Caco-2 (cell line): ENCODE results near the gene IQGAP2. TPM values are rescaled to one million over a fixed set of nuclear protein-coding genes. Genes with fewer than 3 reads are reported as not detected.
A peak's percentile ranks its signal among the peaks of the same experiment; 100 is the strongest.

Source experiments
- BruUV-seq: library from RNA; stranded (reverse); fragments of 400-500 nt; replicated peaks from 2 replicates; lab custom pipeline; 2021; lab: Mats Ljungman, UMichigan
- CTCF ChIA-PET: fragments of 300-600 bp; sonication (Branson Sonifier 250); formaldehyde crosslinking; loops from one replicate; lab custom pipeline; 2022; ENCODE audit warnings: antibody characterized with exemption; lab: Charles Lee
- POLR2A ChIA-PET: fragments of 300-600 bp; sonication (Branson Sonifier 250); formaldehyde crosslinking; loops from one replicate; lab custom pipeline; 2022; ENCODE audit warnings: antibody characterized with exemption; lab: Charles Lee
- DNase-seq, 2 experiments: peaks; one replicate each; pipeline versions ENCODE4 v3.0.0 to v3.0.0-alpha.2; 2020 to 2022
- H3K27me3 ChIP-seq: replicated peaks from 2 replicates; pipeline ENCODE4 v1.6.0; 2011; ENCODE audit warnings: low read length; ENCODE audit not compliant: control insufficient read depth, insufficient read depth
- H3K36me3 ChIP-seq: 2 replicates; pipeline ENCODE4 v1.5.1; 2011; ENCODE audit warnings: low read length; ENCODE audit not compliant: control insufficient read depth, insufficient read depth
- H3K4me1 ChIP-seq: fragments of 250-450 bp; sonication (Bioruptor Pico); 2 replicates; pipeline ENCODE4 v1.5.1; 2020; ENCODE audit warnings: mild to moderate bottlenecking
- H3K4me3 ChIP-seq: 2 replicates; pipeline ENCODE4 v1.5.1; 2011; ENCODE audit warnings: low read depth, mild to moderate bottlenecking, control low read depth, low read length
- H3K9me3 ChIP-seq: fragments of 250-450 bp; sonication (Bioruptor Pico); 2 replicates; pipeline ENCODE4 v1.5.1; 2020; ENCODE audit warnings: mild to moderate bottlenecking, moderate library complexity
- H3K27ac Mint-ChIP-seq: one replicate; pipeline ENCODE4 v1.8.0; 2022; ENCODE audit warnings: mixed read lengths; ENCODE audit not compliant: unreplicated experiment
- H3K27me3 Mint-ChIP-seq: one replicate; pipeline ENCODE4 v1.8.0; 2022; ENCODE audit warnings: mixed read lengths; ENCODE audit not compliant: insufficient read depth, unreplicated experiment
- H3K36me3 Mint-ChIP-seq: one replicate; pipeline ENCODE4 v1.8.0; 2022; ENCODE audit warnings: mild to moderate bottlenecking, mixed read lengths; ENCODE audit not compliant: insufficient read depth, unreplicated experiment
- H3K4me1 Mint-ChIP-seq: one replicate; pipeline ENCODE4 v1.8.0; 2022; ENCODE audit warnings: low read depth, mixed read lengths; ENCODE audit not compliant: unreplicated experiment
- H3K4me3 Mint-ChIP-seq: one replicate; pipeline ENCODE4 v1.8.0; 2022; ENCODE audit warnings: mild to moderate bottlenecking, moderate library complexity, mixed read lengths; ENCODE audit not compliant: unreplicated experiment
- H3K9me3 Mint-ChIP-seq: one replicate; pipeline ENCODE4 v1.8.0; 2022; ENCODE audit warnings: mixed read lengths; ENCODE audit not compliant: unreplicated experiment
- CTCF ChIP-seq, 2 experiments: fragments of 200-600 bp in 1 of 2; IDR thresholded peaks; 1 replicate in 1 of 2; 2 replicates in 1 of 2; pipeline versions ENCODE4 v1.5.1 to v1.8.0; 2011 to 2022; ENCODE audit warnings: antibody characterized with exemption in 1 of 2, control low read depth in 1 of 2, inconsistent platforms in 1 of 2, low read depth in 1 of 2, low read length in 1 of 2, mild to moderate bottlenecking in 1 of 2, moderate library complexity in 1 of 2; ENCODE audit not compliant: insufficient read depth in 1 of 2, severe bottlenecking in 1 of 2, unreplicated experiment in 1 of 2
- intact Hi-C: fragments of 100-400 bp; cut with micrococcal nuclease; formaldehyde crosslinking; loops from one replicate; pipeline ENCODE4 v1.10.0; 2022; ENCODE audit not compliant: unreplicated experiment
- total RNA-seq: library from RNA; stranded (reverse); gene quantifications from 2 replicates; pipeline ENCODE4 v1.2.3, GENCODE V29; 2022

The IQGAP2 gene
- total RNA-seq, 1 experiment from 2014 or later, result 89.4 TPM

DNA sequence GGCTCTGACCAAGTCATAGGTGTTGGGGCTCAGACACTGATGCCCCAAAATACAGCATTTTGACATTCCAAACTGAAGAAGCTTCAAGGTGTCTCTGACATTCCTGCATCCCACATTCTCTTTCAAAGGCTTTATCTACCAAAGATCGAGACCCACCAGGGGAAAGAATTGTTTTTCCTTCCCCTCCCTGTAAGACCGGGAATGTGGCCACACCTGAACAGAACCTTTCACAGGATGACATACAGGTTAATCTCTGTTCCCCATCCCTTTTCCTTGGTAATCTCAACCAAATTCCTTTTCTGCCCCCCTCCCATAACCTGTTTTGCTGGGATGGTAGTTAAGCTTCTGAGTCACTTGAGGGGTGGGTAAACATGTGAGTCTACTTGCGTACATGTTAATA is 72.3 kb downstream of the IQGAP2 start:
- H3K4me3 Mint-ChIP-seq, result peak overlapping the region; percentile 3
- H3K4me3 ChIP-seq, result no peak overlapping the region
- no peaks in the 10 kb centered on the region for H3K9me3 Mint-ChIP-seq
- peaks cover 86% of the 10 kb centered on the region for H3K4me1 ChIP-seq
- peak overlapping the region; percentile 69 for H3K27ac Mint-ChIP-seq
- H3K27me3 ChIP-seq, result no peaks in the 10 kb centered on the region
- H3K4me1 Mint-ChIP-seq, result peaks cover 46% of the 10 kb centered on the region
- no peak for TF ChIP-seq CTCF (IDR thresholded peaks at IDR 0.05; ENCODE audit: insufficient read depth in 1 of 2, low read depth in 1 of 2, low read length in 1 of 2, severe bottlenecking in 1 of 2, unreplicated experiment in 1 of 2)
- DNase-seq, result peak; percentile 39 to 46
- ChIA-PET POLR2A (no interaction called here), CTCF (no interaction called here)
- H3K9me3 ChIP-seq, result no peaks in the 10 kb centered on the region
- no TSS peak for BruUV-seq
- intact Hi-C loops, result no loop called here
- H3K27me3 Mint-ChIP-seq, result no peaks in the 10 kb centered on the region
- peaks cover 19% of the 10 kb centered on the region for H3K36me3 Mint-ChIP-seq
- H3K36me3 ChIP-seq, result peaks cover 2% of the 10 kb centered on the region

DNA sequence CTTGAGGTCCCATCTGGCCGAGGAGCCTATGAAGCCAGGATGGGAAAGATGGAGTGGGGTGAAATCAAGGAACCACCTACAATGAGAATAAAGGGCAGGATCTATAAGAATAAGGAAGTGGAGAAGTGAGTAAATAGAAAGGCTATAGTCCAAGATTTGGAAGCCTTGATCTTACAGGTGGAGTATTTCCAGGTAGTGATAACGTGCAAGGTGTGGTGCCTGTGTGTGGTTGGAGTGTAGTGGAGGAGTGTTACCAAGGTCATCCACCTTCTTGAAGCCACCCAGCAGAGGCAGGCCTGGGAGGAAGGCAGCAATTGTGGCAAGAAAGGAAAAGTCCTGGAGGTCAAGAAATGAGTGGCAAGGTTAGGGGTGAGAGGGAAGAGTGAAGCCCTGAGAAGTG is 72.9 kb downstream of the IQGAP2 start:
- ChIA-PET CTCF (no interaction called here), POLR2A (no interaction called here)
- H3K4me3 Mint-ChIP-seq, result peak overlapping the region; percentile 3
- Histone ChIP-seq H3K4me1 (peaks cover 84% of the 10 kb centered on the region), H3K27me3 (no peaks in the 10 kb centered on the region), H3K9me3 (no peaks in the 10 kb centered on the region), H3K4me3 (no peak overlapping the region), H3K36me3 (peaks cover 2% of the 10 kb centered on the region; the same call in 1 of the 2 replicates)
- H3K4me1 Mint-ChIP-seq, result peaks cover 48% of the 10 kb centered on the region
- H3K36me3 Mint-ChIP-seq, result peaks cover 18% of the 10 kb centered on the region
- peak overlapping the region; percentile 69 for H3K27ac Mint-ChIP-seq
- TF ChIP-seq CTCF (IDR thresholded peaks at IDR 0.05; ENCODE audit: insufficient read depth in 1 of 2, low read depth in 1 of 2, low read length in 1 of 2, severe bottlenecking in 1 of 2, unreplicated experiment in 1 of 2), result no peak
- DNase-seq, result peak in 1 of 2 experiments; percentile 68
- intact Hi-C loops, result no loop called here
- H3K9me3 Mint-ChIP-seq, result no peaks in the 10 kb centered on the region
- H3K27me3 Mint-ChIP-seq, result no peaks in the 10 kb centered on the region
- TSS peak; percentile 29 for BruUV-seq

- Mint-ChIP-seq H3K4me1 (peaks cover 48% of the 10 kb centered on the region), H3K27ac (peak overlapping the region; percentile 69), H3K27me3 (no peaks in the 10 kb centered on the region), H3K9me3 (no peaks in the 10 kb centered on the region), H3K36me3 (peaks cover 18% of the 10 kb centered on the region), H3K4me3 (no peak overlapping the region)
- Histone ChIP-seq H3K9me3 (no peaks in the 10 kb centered on the region), H3K27me3 (no peaks in the 10 kb centered on the region), H3K4me3 (no peak overlapping the region), H3K36me3 (peaks cover 2% of the 10 kb centered on the region; the same call in 1 of the 2 replicates), H3K4me1 (peaks cover 80% of the 10 kb centered on the region)
- no TSS peak for BruUV-seq
- CTCF ChIA-PET, result no interaction called here
- DNase-seq, result no peak
- intact Hi-C loops, result no loop called here
- no peak for TF ChIP-seq CTCF (IDR thresholded peaks at IDR 0.05; ENCODE audit: insufficient read depth in 1 of 2, low read depth in 1 of 2, low read length in 1 of 2, severe bottlenecking in 1 of 2, unreplicated experiment in 1 of 2)
- POLR2A ChIA-PET, result no interaction called here
These were observed 73.5 kb downstream of the IQGAP2 start for GRCh38 chr5:76476474-76477038.
